Immature natural killer cell (primary cell): ENCODE measurements around the gene REN. TPM values are rescaled to one million over a fixed set of nuclear protein-coding genes. Genes with fewer than 3 reads are reported as not detected.

Experiments
- DNase-seq, 3 donors: peaks; one replicate each; pipeline ENCODE4 v3.0.0; 2022; ENCODE audit warnings: mixed read lengths in 1 of 3
- H3K27ac Mint-ChIP-seq, 6 donors: one replicate each; pipeline ENCODE4 v1.8.0; 2020; ENCODE audit warnings: mixed read lengths in 6 of 6, mild to moderate bottlenecking in 5 of 6, inconsistent platforms in 4 of 6, moderate library complexity in 3 of 6
- H3K27me3 Mint-ChIP-seq, 3 donors: one replicate each; pipeline ENCODE4 v1.8.0; 2020 to 2021; ENCODE audit warnings: low read depth in 3 of 3, mild to moderate bottlenecking in 3 of 3, mixed read lengths in 3 of 3, moderate library complexity in 3 of 3, inconsistent platforms in 1 of 3
- H3K36me3 Mint-ChIP-seq, 3 donors: one replicate each; pipeline ENCODE4 v1.8.0; 2020; ENCODE audit warnings: mixed read lengths in 3 of 3, inconsistent platforms in 2 of 3, mild to moderate bottlenecking in 2 of 3
- H3K4me1 Mint-ChIP-seq, 2 donors: one replicate each; pipeline ENCODE4 v1.8.0; 2020; ENCODE audit warnings: inconsistent platforms in 2 of 2, mild to moderate bottlenecking in 2 of 2, mixed read lengths in 2 of 2, moderate library complexity in 1 of 2
- H3K4me3 Mint-ChIP-seq, 5 donors: one replicate each; pipeline ENCODE4 v1.8.0; 2020; ENCODE audit warnings: mild to moderate bottlenecking in 5 of 5, mixed read lengths in 5 of 5, inconsistent platforms in 3 of 5, moderate library complexity in 3 of 5
- H3K9me3 Mint-ChIP-seq, 6 donors: one replicate each; pipeline ENCODE4 v1.8.0; 2020; ENCODE audit warnings: mild to moderate bottlenecking in 6 of 6, mixed read lengths in 6 of 6, inconsistent platforms in 4 of 6, moderate library complexity in 3 of 6
- polyA plus RNA-seq, 3 donors: library from polyadenylated mRNA; unstranded; fragments of 300-500 nt; fragmentation: Illumina TruSeq; gene quantifications; one replicate each; pipeline ENCODE4 v1.2.3, GENCODE V29; 2021

The REN gene
- polyA plus RNA-seq, 3 donors from 2014 or later, result not detected

GRCh38 chr1:204157962-204158361 is 8.2 kb downstream of the REN start:
- Mint-ChIP-seq H3K27ac (no peak overlapping the region), H3K9me3 (no peaks in the 10 kb centered on the region), H3K4me1 (peaks cover 0 to under 1% of the 10 kb centered on the region in 2 donors), H3K4me3 (no peak overlapping the region), H3K36me3 (no peaks in the 10 kb centered on the region), H3K27me3 (peaks cover 0 to 8% (median 3%) of the 10 kb centered on the region in 3 donors)
- DNase-seq, result no peak

- Mint-ChIP-seq H3K36me3 (no peaks in the 10 kb centered on the region), H3K27me3 (peaks cover 1 to 12% (median 3%) of the 10 kb centered on the region in 3 donors), H3K9me3 (no peaks in the 10 kb centered on the region), H3K4me1 (peaks cover 0 to 7% of the 10 kb centered on the region in 2 donors), H3K4me3 (no peak overlapping the region), H3K27ac (no peak overlapping the region)
- DNase-seq, result no peak
Observed at GRCh38 chr1:204155881-204156280, 10.3 kb downstream of the REN start.

GRCh38 chr1:204154568-204155255 is 11.4 kb downstream of the REN start:
- Mint-ChIP-seq H3K27ac (no peak overlapping the region), H3K9me3 (no peaks in the 10 kb centered on the region), H3K4me1 (peaks cover 0 to 10% of the 10 kb centered on the region in 2 donors), H3K27me3 (peaks cover 1 to 12% (median 3%) of the 10 kb centered on the region in 3 donors), H3K36me3 (no peaks in the 10 kb centered on the region), H3K4me3 (peak overlapping the region in 2 of 5 donors; percentile 27 to 42)
- DNase-seq, result no peak

DNA sequence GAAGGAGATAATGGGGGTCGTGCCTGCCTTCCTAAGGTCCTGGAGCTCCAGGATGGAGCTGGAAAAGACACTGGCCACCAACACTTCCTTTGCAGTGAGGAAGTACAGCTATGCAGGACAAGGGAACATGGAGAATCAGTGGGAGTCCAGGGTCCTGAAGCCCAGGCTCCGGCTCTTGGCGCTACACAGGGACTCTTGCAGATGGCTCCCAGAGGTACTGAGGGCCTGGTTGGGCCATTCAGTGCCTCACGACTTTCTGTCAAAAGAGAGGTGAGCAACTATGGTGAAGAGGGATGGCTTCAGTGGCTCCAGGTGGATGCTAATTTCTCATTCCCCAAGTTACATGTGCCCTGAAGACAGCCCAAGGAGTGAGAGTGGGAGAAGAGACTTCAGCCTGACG is 12.5 kb downstream of the REN start:
- Mint-ChIP-seq H3K4me1 (peaks cover 0 to 10% of the 10 kb centered on the region in 2 donors), H3K4me3 (peak overlapping the region in 1 of 5 donors; percentile 22), H3K27me3 (peaks cover 1 to 12% (median 3%) of the 10 kb centered on the region in 3 donors), H3K27ac (peak overlapping the region in 1 of 6 donors; percentile 8), H3K36me3 (no peaks in the 10 kb centered on the region), H3K9me3 (no peaks in the 10 kb centered on the region)
- DNase-seq, result no peak

GRCh38 chr1:204152310-204153044 is 13.7 kb downstream of the REN start:
- peaks cover 0 to 10% of the 10 kb centered on the region in 2 donors for H3K4me1 Mint-ChIP-seq
- DNase-seq, result peak in 1 of 3 donors; percentile 13
- peak overlapping the region; percentile 69 to 83 (median 77) for H3K4me3 Mint-ChIP-seq
- H3K27me3 Mint-ChIP-seq, result peaks cover 1 to 6% (median 3%) of the 10 kb centered on the region in 3 donors
- H3K36me3 Mint-ChIP-seq, result no peaks in the 10 kb centered on the region
- H3K27ac Mint-ChIP-seq, result peak overlapping the region in 1 of 6 donors; percentile 61
- H3K9me3 Mint-ChIP-seq, result no peaks in the 10 kb centered on the region

DNA sequence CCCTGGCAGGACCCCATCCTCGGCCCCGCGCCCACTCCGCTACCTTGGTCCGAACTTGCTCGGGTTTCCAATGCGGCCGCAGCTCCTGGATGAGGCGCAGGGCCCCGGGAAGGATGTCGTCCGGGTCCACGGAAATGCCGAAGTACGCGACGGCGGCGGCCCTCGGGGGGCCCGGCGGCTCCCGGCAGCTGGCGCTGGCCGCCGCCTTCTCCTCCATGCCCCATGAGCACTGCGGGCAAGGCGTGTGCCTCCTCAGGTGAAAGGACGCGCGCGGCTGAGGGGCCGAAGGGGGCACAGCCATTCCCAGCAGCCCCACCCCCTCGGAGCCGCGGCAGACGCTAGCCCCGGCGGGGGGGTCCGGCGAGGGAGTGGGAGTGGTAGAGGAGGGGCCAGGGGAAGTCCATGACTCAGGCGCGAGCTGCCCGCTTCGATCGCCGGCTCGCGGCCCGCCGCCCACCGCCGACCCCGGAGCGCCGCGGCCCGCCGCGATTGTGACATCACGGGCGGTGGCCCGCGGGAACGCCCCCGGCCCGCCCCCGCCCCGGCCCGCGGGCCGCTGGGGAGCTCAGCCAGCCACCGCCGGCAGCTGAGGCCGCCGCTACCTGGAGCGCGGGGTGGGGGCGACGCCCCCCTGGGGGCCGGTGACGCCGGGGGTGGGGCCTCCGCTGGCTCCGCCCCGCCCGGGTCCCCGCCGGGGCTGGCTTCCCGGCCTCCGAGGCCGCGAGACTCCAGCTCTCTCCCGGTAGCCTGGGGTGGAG is 14.4 kb downstream of the REN start, which contains the start of gene ETNK2:
Gene ETNK2 (minus strand): TSS at position 493 of the 758 bp plus-strand sequence. CDS start 192 bp downstream, at position 301.
- Mint-ChIP-seq H3K27ac (peak within 1 kb of the TSS in 3 of 6 donors; percentile 34 to 61 (median 48)), H3K36me3 (no peaks in the 10 kb centered on the region), H3K27me3 (peaks cover 1 to 6% (median 3%) of the 10 kb centered on the region in 3 donors), H3K4me1 (peaks cover 0 to 10% of the 10 kb centered on the region in 2 donors), H3K9me3 (no peaks in the 10 kb centered on the region), H3K4me3 (peak within 1 kb of the TSS; percentile 69 to 83 (median 77))
- peak; percentile 60 to 66 (median 61) for DNase-seq

GRCh38 chr1:204150702-204151551 is 15.2 kb downstream of the REN start:
- peak in 2 of 3 donors; percentile 14 to 15 for DNase-seq
- H3K27ac Mint-ChIP-seq, result peak overlapping the region in 2 of 6 donors; percentile 34 to 48
- H3K4me1 Mint-ChIP-seq, result peaks cover 0 to 10% of the 10 kb centered on the region in 2 donors
- no peaks in the 10 kb centered on the region for H3K9me3 Mint-ChIP-seq
- H3K4me3 Mint-ChIP-seq, result peak overlapping the region; percentile 56 to 77 (median 70)
- peaks cover 1 to 6% (median 1%) of the 10 kb centered on the region in 3 donors for H3K27me3 Mint-ChIP-seq
- no peaks in the 10 kb centered on the region for H3K36me3 Mint-ChIP-seq

GRCh38 chr1:204149635-204150565 is 16.2 kb downstream of the REN start:
- Mint-ChIP-seq H3K9me3 (no peaks in the 10 kb centered on the region), H3K27ac (peak overlapping the region in 3 of 6 donors; percentile 67 to 80 (median 78)), H3K4me3 (peak overlapping the region; percentile 56 to 77 (median 70)), H3K27me3 (peaks cover 1 to 6% (median 1%) of the 10 kb centered on the region in 3 donors), H3K36me3 (no peaks in the 10 kb centered on the region), H3K4me1 (peaks cover 0 to 10% of the 10 kb centered on the region in 2 donors)
- DNase-seq, result no peak

DNA sequence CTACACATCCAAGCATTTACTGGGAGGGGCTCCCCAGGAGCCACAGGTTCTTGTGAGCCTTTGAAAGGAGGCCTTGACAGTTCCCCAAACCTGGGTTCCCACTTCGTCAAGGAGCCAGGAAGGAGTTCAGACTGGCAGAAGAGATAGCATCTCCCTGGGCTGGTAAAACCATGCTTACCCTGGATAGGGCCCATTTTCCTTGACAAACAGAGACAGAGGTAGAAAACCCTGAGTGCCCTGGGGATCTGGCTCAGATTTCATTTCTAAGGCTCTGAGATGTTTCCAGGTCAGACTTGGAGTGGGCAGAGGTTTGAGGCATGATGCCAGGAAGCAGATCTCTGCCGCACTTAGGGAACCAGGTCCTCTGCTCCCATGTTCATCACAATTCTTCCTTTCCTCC is 17.0 kb downstream of the REN start:
- no peak for DNase-seq
- H3K4me3 Mint-ChIP-seq, result peak overlapping the region in 2 of 5 donors; percentile 32 to 47
- H3K36me3 Mint-ChIP-seq, result no peaks in the 10 kb centered on the region
- peak overlapping the region in 1 of 6 donors; percentile 71 for H3K27ac Mint-ChIP-seq
- peaks cover 1 to 7% (median 1%) of the 10 kb centered on the region in 3 donors for H3K27me3 Mint-ChIP-seq
- H3K9me3 Mint-ChIP-seq, result no peaks in the 10 kb centered on the region
- H3K4me1 Mint-ChIP-seq, result peaks cover 0 to 10% of the 10 kb centered on the region in 2 donors

DNA sequence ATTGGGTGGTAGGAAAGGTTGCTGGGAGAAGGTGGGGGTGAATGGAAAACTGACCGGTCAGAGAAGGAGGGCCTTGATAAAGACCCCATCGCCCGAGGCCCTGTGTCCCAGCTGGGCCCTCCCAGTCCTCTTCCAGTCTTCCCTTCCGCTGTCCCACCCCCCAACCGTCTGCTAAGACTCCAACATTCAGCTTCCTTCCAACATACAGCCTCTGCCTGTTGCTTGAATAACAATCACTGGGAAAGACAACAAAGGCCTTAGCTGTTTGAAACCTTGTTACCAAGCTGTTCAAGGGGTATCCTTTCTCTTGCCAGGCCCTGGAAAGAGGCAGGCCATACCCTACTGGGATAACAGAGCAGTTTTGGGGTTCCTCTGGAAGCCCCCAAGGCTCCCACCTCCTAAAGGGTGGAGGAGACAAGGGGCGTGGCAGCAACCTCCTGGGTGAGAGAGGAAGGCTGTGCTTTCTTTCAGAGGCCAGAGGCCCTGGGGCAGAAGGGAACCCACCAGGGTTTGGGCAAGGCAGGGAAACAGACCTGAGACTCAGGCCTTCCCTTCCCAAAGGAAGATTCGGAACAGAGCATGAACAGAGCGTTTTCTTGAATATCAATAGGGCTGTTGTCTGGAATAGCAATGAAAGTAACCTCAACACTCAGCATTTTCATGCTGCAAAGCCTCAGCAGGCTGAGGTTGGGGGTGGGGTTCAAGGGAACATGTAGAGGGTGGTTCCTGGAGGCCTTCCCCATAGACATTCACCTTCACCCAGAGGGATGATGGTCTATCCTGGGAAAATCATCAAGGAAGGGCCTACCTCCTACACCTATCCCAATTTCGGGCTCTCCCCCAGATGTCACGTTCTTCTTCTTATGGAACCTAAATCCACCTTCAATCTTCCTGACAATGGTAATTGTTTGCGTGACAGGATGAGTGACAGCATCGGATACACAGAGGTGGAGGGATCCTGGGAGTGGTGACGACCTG is 18.4 kb downstream of the REN start:
- Mint-ChIP-seq H3K4me1 (peaks cover 0 to 7% of the 10 kb centered on the region in 2 donors), H3K9me3 (no peaks in the 10 kb centered on the region), H3K4me3 (no peak overlapping the region), H3K27ac (peak overlapping the region in 2 of 6 donors; percentile 22 to 59), H3K36me3 (no peaks in the 10 kb centered on the region), H3K27me3 (peaks cover under 1 to 4% (median 3%) of the 10 kb centered on the region in 3 donors)
- DNase-seq, result no peak

DNA sequence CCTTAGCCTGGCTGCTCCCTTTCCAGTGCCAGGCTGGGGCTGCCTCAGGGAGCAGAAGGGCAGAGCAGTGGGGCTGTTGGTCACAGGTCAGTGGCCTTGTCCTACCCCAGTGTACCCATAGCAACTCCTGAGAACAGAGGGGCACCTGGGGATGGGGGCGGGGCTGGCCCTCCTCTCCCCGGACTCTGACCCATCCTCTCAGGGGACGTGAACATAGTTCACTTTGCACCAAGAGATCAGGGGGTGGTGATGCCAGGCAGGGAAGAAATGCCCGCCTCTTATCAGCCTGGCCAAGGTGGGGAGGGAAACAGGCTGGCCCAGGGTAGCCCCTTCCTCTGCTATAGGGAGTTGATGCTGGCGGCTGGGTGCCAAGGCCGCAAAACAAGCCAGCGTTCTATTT is 19.2 kb downstream of the REN start:
- H3K27ac Mint-ChIP-seq, result no peak overlapping the region
- peaks cover 0 to 3% of the 10 kb centered on the region in 2 donors for H3K4me1 Mint-ChIP-seq
- no peaks in the 10 kb centered on the region for H3K36me3 Mint-ChIP-seq
- no peaks in the 10 kb centered on the region for H3K9me3 Mint-ChIP-seq
- no peak overlapping the region for H3K4me3 Mint-ChIP-seq
- H3K27me3 Mint-ChIP-seq, result peaks cover 0 to 2% (median 1%) of the 10 kb centered on the region in 3 donors
- no peak for DNase-seq
